ENCODE measurements around the gene C4A. TPM values are rescaled to one million over a fixed set of nuclear protein-coding genes. Genes with fewer than 3 reads are reported as not detected.

Gene C4A
- total and polyA plus RNA-seq, 2 donors (not counting 1 experiment from before 2014, with no cell fraction given), result 21.1 to 25.2 TPM

- DNase-seq (ENCODE audit: low read depth in 2 of 2), result peak; percentile 21 to 22
- no peaks in the 10 kb centered on the region for H3K79me2 ChIP-seq (ENCODE audit: control insufficient read depth, insufficient read depth, low read length)
These were observed 33.0 kb upstream of the C4A start for GRCh38 chr6:31948753-31949413.

GRCh38 chr6:31949926-31950548, 31.8 kb upstream of the C4A start:
- Histone ChIP-seq H3K79me2 (ENCODE audit: control insufficient read depth, insufficient read depth, low read length) (no peaks in the 10 kb centered on the region), H4K20me1 (ENCODE audit: control insufficient read depth, extremely low read depth, insufficient read depth, low read length) (no peaks in the 10 kb centered on the region), H3K4me1 (ENCODE audit: control insufficient read depth, extremely low read depth, insufficient read depth, low read length) (peaks cover 9% of the 10 kb centered on the region), H3K4me3 (replicated peaks in 1 of 4; ENCODE audit: control extremely low read depth in 1 of 4, insufficient read depth in 1 of 4, low read depth in 3 of 4, low read length in 4 of 4) (no peak overlapping the region), H3K27ac (ENCODE audit: insufficient read depth, low read length) (no peak overlapping the region), H3K27me3 (ENCODE audit: control insufficient read depth, insufficient read depth, low read length) (no peaks in the 10 kb centered on the region), H3K36me3 (ENCODE audit: control insufficient read depth, insufficient read depth, low read length) (peaks cover 20% of the 10 kb centered on the region), H3K4me2 (ENCODE audit: extremely low read depth, insufficient read depth, low read length) (no peak overlapping the region), H3K9ac (ENCODE audit: insufficient read depth, low read length) (no peak overlapping the region), H3K9me3 (ENCODE audit: control insufficient read depth, insufficient read depth, low read depth, low read length) (no peaks in the 10 kb centered on the region), H2AFZ (ENCODE audit: low read length) (no peak overlapping the region)
- no peak for DNase-seq (ENCODE audit: low read depth in 2 of 2)
- no peak for TF ChIP-seq CTCF (conservative IDR thresholded peaks at IDR 0.05 in 1 of 2, IDR thresholded peaks at IDR 0.05 in 1 of 2; ENCODE audit: low read depth in 1 of 2, low read length in 2 of 2)
- TF ChIP-seq EZH2 (IDR thresholded peaks at IDR 0.05; ENCODE audit: low read length, missing control alignments), result no peak

More at GRCh38 chr6:31948753-31949413, 33.0 kb upstream of the C4A start:
- no peak overlapping the region for H3K4me2 ChIP-seq (ENCODE audit: extremely low read depth, insufficient read depth, low read length)
- no peaks in the 10 kb centered on the region for H3K9me3 ChIP-seq (ENCODE audit: control insufficient read depth, insufficient read depth, low read depth, low read length)
- H3K4me3 ChIP-seq (replicated peaks in 1 of 4; ENCODE audit: control extremely low read depth in 1 of 4, insufficient read depth in 1 of 4, low read depth in 3 of 4, low read length in 4 of 4), result no peak overlapping the region
- no peaks in the 10 kb centered on the region for H3K27me3 ChIP-seq (ENCODE audit: control insufficient read depth, insufficient read depth, low read length)
- TF ChIP-seq EZH2 (IDR thresholded peaks at IDR 0.05; ENCODE audit: low read length, missing control alignments) (no peak), CTCF (conservative IDR thresholded peaks at IDR 0.05 in 1 of 2, IDR thresholded peaks at IDR 0.05 in 1 of 2; ENCODE audit: low read depth in 1 of 2, low read length in 2 of 2) (no peak)
- peaks cover 9% of the 10 kb centered on the region for H3K36me3 ChIP-seq (ENCODE audit: control insufficient read depth, insufficient read depth, low read length)
- peaks cover 12% of the 10 kb centered on the region for H3K4me1 ChIP-seq (ENCODE audit: control insufficient read depth, extremely low read depth, insufficient read depth, low read length)
- H3K27ac ChIP-seq (ENCODE audit: insufficient read depth, low read length), result no peak overlapping the region
- no peak overlapping the region for H2AFZ ChIP-seq (ENCODE audit: low read length)
- no peaks in the 10 kb centered on the region for H4K20me1 ChIP-seq (ENCODE audit: control insufficient read depth, extremely low read depth, insufficient read depth, low read length)
- no peak overlapping the region for H3K9ac ChIP-seq (ENCODE audit: insufficient read depth, low read length)

GRCh38 chr6:31952140-31952805, 29.6 kb upstream of the C4A start:
- Histone ChIP-seq H3K27me3 (ENCODE audit: control insufficient read depth, insufficient read depth, low read length) (no peaks in the 10 kb centered on the region), H3K4me2 (ENCODE audit: extremely low read depth, insufficient read depth, low read length) (no peak overlapping the region), H3K9ac (ENCODE audit: insufficient read depth, low read length) (no peak overlapping the region), H3K27ac (ENCODE audit: insufficient read depth, low read length) (no peak overlapping the region), H3K4me3 (replicated peaks in 1 of 4; ENCODE audit: control extremely low read depth in 1 of 4, insufficient read depth in 1 of 4, low read depth in 3 of 4, low read length in 4 of 4) (no peak overlapping the region), H4K20me1 (ENCODE audit: control insufficient read depth, extremely low read depth, insufficient read depth, low read length) (no peaks in the 10 kb centered on the region), H3K79me2 (ENCODE audit: control insufficient read depth, insufficient read depth, low read length) (peaks cover 5% of the 10 kb centered on the region), H3K9me3 (ENCODE audit: control insufficient read depth, insufficient read depth, low read depth, low read length) (no peaks in the 10 kb centered on the region), H3K4me1 (ENCODE audit: control insufficient read depth, extremely low read depth, insufficient read depth, low read length) (peaks cover 2% of the 10 kb centered on the region), H3K36me3 (ENCODE audit: control insufficient read depth, insufficient read depth, low read length) (peaks cover 25% of the 10 kb centered on the region), H2AFZ (ENCODE audit: low read length) (no peak overlapping the region)
- TF ChIP-seq EZH2 (IDR thresholded peaks at IDR 0.05; ENCODE audit: low read length, missing control alignments) (no peak), CTCF (conservative IDR thresholded peaks at IDR 0.05 in 1 of 2, IDR thresholded peaks at IDR 0.05 in 1 of 2; ENCODE audit: low read depth in 1 of 2, low read length in 2 of 2) (peak; percentile 84 to 88)
- peak; percentile 34 to 71 for DNase-seq (ENCODE audit: low read depth in 2 of 2)

All from fibroblast of lung (primary cell).